Left hindlimb (tissue), 1 donor: ENCODE results near the gene ZSCAN1.

Source experiments
- DNase-seq: peaks from one replicate; pipeline ENCODE4 v3.0.0-alpha.2; 2018

ZSCAN1 gene

GRCh38 chr19:58084596-58085347 lies 50.9 kb downstream of the ZSCAN1 start:
- no peak for DNase-seq

- DNase-seq: no peak
Measured at GRCh38 chr19:58085348-58085875, 51.6 kb downstream of the ZSCAN1 start.

GRCh38 chr19:58086825-58087710 lies 53.2 kb downstream of the ZSCAN1 start:
- no peak for DNase-seq

GRCh38 chr19:58088521-58089052 lies 54.8 kb downstream of the ZSCAN1 start:
- DNase-seq: no peak

GRCh38 chr19:58089846-58090245 lies 56.0 kb downstream of the ZSCAN1 start:
- DNase-seq: no peak

- no peak for DNase-seq
Measured at GRCh38 chr19:58091251-58091995, 57.6 kb downstream of the ZSCAN1 start.

GRCh38 chr19:58093071-58093470 lies 59.2 kb downstream of the ZSCAN1 start:
- no peak for DNase-seq

GRCh38 chr19:58095328-58095727 lies 61.5 kb downstream of the ZSCAN1 start:
- DNase-seq: no peak

- no peak for DNase-seq
Measured at GRCh38 chr19:58096884-58097283, 63.1 kb downstream of the ZSCAN1 start.

GRCh38 chr19:58097349-58097748 lies 63.5 kb downstream of the ZSCAN1 start:
- DNase-seq: no peak

- peak; percentile 99 for DNase-seq
Measured at GRCh38 chr19:58097781-58098681, 64.2 kb downstream of the ZSCAN1 start, which contains the start of gene ZSCAN18. Gene ZSCAN18 (minus strand): TSS chr19:58098231. CDS start chr19:58090267, 7,964 bp downstream.

- DNase-seq: no peak
Measured at GRCh38 chr19:58098682-58098998, 64.8 kb downstream of the ZSCAN1 start.
